GM19023 (cell line): Measurements from ENCODE around the gene PSMA6.
A peak's percentile ranks its signal among the peaks of the same experiment; 100 is the strongest.
"Not testable (repeated sequence)": the region's sequence is repeated elsewhere in the genome, so short reads cannot be mapped to it uniquely, and the experiment has no call there.

Experiments used
- ATAC-seq: cut with Tn5 transposase; IDR thresholded peaks from one replicate; pipeline ENCODE4 v1.9.1; 2021; ENCODE audit warnings: mild to moderate bottlenecking, moderate library complexity; ENCODE audit not compliant: unreplicated experiment

Gene PSMA6

GRCh38 chr14:35341751-35342488 is 49.7 kb downstream of the PSMA6 start:
- ATAC-seq: no peak

DNA sequence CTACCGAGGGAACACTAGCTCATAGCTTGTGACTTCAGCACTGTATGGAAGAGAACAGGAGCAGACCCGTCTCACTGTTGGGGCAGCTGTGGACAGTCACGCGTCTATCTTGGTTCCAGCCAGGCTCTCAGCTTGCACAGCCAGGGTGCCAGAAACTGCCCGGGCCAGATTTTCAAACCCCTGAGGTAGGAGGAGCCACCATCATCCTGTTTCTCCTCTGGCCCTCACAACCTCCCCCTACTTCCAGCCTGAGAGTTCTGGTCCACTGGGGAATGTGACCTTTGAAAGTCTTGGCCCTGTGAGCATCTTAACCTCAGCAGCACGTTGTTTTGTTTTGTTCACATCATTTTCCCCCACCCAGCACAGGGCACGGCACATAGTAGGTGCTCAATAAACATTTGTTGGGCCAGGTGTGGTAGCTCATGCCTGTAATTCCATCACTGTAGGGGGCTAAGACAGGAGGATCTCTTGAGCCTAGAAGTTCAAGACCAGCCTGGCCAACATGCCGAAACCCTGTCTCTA is 50.4 kb downstream of the PSMA6 start:
- no peak for ATAC-seq

DNA sequence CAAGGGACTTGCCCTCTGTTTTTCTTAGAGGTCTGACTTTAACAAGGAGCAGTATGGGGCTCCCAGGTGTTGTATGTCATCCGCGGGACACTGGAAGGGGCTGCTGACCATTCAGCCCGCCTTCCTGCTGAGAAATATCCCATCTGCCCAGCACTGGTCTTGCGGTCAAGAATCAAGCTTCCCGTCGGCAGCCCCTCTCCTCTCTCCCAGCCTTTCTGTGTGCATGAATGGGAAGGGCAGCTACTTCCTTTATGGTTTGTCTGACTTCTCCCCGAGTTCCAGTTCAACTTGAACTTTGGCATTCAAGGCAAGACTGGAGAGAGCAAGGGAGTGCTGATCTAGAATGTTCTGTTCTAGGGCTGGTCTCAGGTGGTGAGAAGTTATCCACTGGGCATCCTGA is 51.5 kb downstream of the PSMA6 start:
- no peak for ATAC-seq

GRCh38 chr14:35344107-35344807 is 52.1 kb downstream of the PSMA6 start:
- no peak for ATAC-seq

- no peak for ATAC-seq
Measured at GRCh38 chr14:35346738-35347322, 54.6 kb downstream of the PSMA6 start.

GRCh38 chr14:35347323-35348043 is 55.3 kb downstream of the PSMA6 start:
- no peak for ATAC-seq

DNA sequence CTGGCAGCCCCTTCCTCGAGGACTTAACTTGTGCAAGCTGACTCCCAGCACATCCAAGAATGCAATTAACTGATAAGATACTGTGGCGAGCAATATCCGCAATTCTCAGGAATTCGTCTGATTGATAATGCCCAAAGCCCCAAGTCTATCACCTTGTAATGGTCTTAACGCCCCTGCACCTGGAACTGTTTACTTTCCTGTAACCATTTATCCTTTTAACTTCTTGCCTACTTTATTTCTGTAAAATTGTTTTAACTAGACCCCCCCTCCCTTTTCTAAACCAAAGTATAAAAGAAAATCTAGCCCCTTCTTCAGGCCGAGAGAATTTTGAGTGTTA is 55.8 kb downstream of the PSMA6 start:
- ATAC-seq: not testable (repeated sequence)

DNA sequence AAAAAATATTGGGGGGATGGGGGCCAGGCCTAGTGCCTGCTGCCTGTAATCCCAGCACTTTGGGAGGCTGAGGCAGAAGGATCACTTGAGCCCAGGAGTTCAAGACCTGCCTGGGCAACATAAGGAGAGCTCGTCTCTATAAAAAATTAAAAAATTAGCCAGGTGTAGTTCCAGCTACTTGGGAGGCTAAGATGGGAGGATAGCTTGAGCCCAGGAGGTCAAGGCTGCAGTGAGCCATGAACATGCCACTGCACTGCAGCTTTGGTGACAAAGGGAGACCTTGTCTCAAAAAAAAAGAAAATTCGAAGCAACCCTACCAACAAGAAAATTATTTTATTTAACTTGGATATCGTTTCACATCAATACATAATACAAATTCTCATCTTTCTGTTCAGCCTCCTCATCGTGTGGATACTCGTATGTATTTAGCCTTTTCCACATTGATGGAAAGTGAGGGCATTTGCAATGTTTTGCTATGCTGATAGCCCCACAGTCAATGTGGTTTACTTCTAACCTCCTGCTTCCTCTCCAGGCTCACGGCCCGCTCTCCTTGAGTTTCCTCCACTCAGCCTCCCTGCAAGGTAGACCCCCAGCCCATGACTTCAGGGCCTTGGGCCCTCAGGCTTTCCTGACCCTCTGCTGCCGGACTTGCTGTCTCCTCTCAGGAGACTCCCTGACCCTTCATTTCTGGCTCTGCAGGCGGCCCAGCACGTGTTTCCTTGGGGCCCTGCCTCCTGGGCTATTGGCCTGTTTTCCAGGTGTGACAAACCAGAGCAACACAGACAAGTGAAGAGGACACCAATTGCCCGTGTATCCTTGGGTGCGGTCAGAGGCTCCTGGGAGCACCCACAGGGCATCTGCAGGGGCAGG is 57.5 kb downstream of the PSMA6 start:
- no peak for ATAC-seq

DNA sequence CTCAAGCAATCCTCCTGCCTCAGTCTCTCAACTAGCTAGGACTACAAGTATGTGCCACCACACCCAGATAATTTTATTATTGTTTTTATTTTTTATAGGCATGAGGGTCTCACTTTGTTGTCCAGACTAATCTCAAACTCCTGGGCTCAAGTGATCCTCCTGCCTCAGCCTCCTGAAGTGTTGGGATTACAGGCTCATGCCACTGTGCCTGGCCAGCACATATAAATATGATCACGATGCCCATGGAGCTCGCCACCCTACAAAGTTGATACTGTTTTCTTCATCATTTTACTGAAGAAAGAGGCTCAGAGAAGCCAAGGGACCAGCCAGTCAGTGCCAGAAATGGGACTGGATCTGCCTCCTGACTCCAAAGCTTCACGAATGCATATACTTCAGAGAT is 59.3 kb downstream of the PSMA6 start:
- ATAC-seq: no peak

GRCh38 chr14:35351897-35352273 is 59.7 kb downstream of the PSMA6 start:
- ATAC-seq: no peak

DNA sequence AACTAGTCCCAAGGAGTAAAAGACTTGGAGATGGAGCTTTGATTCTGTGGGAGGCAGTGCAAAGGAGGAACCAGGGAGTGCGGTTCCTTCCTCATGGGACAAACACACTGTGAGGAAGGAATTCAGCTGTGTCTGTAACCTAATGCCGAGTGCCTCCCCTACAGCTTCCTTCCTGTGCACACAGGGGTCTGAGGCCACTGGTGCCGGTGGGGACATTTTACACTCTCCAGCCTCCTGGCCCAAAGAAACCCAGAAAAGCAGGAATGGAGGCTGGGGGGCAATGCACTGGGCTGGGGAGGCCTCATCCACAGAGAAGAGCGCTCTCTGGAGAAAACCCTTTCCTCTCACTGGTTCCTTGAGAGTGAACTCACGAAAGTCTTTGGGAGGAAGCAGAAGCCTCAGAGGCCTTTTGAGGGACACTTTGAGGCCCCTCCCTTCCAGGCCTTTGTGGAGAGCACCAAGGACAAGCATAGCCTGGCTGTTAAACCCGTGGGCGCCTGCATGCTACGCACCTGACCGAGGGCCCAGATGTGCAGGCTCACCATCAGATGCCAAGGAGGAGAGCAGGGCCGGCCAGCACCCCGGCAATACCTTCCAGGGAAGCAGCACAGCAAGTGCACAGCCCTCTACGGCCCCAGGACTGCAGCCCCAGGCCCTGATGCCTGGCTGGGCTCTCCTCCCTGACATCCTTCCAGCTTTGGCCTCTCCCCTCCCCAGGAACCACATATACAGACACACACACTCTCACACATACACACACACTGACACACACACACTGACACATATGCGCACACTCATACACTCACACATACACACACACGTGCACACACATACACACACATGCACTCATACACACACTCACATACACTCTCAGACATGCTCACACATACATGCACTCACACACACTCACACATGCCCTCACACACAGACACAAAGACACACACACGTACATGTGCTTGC is 60.4 kb downstream of the PSMA6 start:
- no peak for ATAC-seq

DNA sequence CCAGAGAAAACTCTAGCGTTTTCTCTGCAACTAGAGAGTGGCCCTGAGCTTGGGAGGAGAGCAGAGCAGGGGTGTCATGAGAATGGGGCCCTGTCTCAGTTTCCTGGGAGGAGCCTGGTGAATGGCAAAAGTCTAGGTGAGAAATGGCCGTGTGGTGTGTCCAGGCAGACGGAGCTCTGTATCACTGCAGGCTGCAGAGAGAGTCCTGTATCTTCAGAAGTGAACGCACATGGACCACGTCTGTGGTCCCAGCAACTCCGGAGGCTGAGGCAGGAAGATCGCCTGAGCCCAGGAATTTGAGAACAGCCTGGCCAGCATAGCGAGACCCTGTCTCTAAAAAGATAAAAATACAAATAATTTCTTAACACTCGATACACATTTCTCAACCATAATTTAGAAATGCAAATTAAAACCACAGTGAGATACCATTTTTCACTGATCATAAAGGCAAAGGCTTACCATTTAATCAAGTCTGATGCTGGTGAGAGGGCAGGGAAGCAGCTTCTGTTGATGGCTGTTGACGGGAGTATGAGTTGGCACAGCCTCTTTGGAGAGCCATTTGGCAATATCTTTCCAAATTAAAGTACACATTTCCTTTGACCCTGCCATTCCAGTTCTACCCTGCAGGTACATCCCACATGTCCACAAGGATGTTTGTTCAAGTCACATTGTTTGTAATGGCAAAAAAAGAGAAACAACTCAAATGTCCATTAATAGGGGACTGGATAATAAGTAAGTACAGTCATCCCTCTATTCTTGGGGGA is 61.4 kb downstream of the PSMA6 start:
- ATAC-seq: no peak

GRCh38 chr14:35355235-35355634 is 63.1 kb downstream of the PSMA6 start:
- not testable (repeated sequence) for ATAC-seq

- ATAC-seq: peak; percentile 53
Measured at GRCh38 chr14:35355981-35356841, 64.0 kb downstream of the PSMA6 start.

GRCh38 chr14:35359655-35360054 is 67.5 kb downstream of the PSMA6 start:
- ATAC-seq: not testable (repeated sequence)

- no peak for ATAC-seq
Measured at GRCh38 chr14:35361141-35361480, 68.9 kb downstream of the PSMA6 start.

- ATAC-seq: no peak
Measured at GRCh38 chr14:35362450-35362849, 70.3 kb downstream of the PSMA6 start.

- no peak for ATAC-seq
Measured at GRCh38 chr14:35362911-35363374, 70.8 kb downstream of the PSMA6 start.
